NT2/D1 (cell line): Measurements from ENCODE around the gene PNO1.

Experiments used
- YY1 ChIP-seq: IDR thresholded peaks from 2 replicates; pipeline ENCODE4 v1.6.1; 2011; ENCODE audit not compliant: insufficient read length, insufficient read depth
- ZNF274 ChIP-seq: IDR thresholded peaks from 2 replicates; pipeline ENCODE4 v1.6.1; 2011; ENCODE audit warnings: mild to moderate bottlenecking, low read depth, low read length

GRCh38 chr2:68126561-68126960 lies 31.1 kb upstream of the PNO1 start:
- TF ChIP-seq ZNF274 (no peak), YY1 (no peak)
